Measurements from ENCODE around the gene CTNNBIP1.

Gene CTNNBIP1

GRCh38 chr1:9942399-9942938, 32.4 kb upstream of the CTNNBIP1 start:
- TF ChIP-seq NFIC (IDR thresholded peaks at IDR 0.05) (no peak), RAD21 (IDR thresholded peaks at IDR 0.05; ENCODE audit: low read depth) (peak; percentile 51), TEAD4 (IDR thresholded peaks at IDR 0.05) (no peak), ZBTB7A (IDR thresholded peaks at IDR 0.05; ENCODE audit: low read depth) (no peak), YY1 (IDR thresholded peaks at IDR 0.05; ENCODE audit: low read depth) (0 out of 2 replicates have a peak, but pooled peaks have one; percentile 6), CEBPB (IDR thresholded peaks at IDR 0.05) (0 out of 2 replicates have a peak, but pooled peaks have one; percentile 17), TCF12 (IDR thresholded peaks at IDR 0.05; ENCODE audit: low read depth) (no peak), EP300 (IDR thresholded peaks at IDR 0.05; ENCODE audit: borderline replicate concordance) (no peak), MAX (IDR thresholded peaks at IDR 0.05) (no peak), REST (IDR thresholded peaks at IDR 0.05; ENCODE audit: low read depth) (no peak), CREB1 (IDR thresholded peaks at IDR 0.05; ENCODE audit: low read depth) (no peak), USF1 (IDR thresholded peaks at IDR 0.05) (no peak), TAF1 (IDR thresholded peaks at IDR 0.05; ENCODE audit: low read depth) (no peak), EGR1 (IDR thresholded peaks at IDR 0.05) (no peak), FOXM1 (IDR thresholded peaks at IDR 0.05; ENCODE audit: borderline replicate concordance, low read depth) (no peak)

GRCh38 chr1:9929431-9930385, 19.6 kb upstream of the CTNNBIP1 start:
- no peak for TF ChIP-seq YY1 (IDR thresholded peaks at IDR 0.05; ENCODE audit: low read depth)
- TF ChIP-seq FOXM1 (IDR thresholded peaks at IDR 0.05; ENCODE audit: borderline replicate concordance, low read depth), result no peak
- TF ChIP-seq ZBTB7A (IDR thresholded peaks at IDR 0.05; ENCODE audit: low read depth), result no peak
- no peak for TF ChIP-seq TAF1 (IDR thresholded peaks at IDR 0.05; ENCODE audit: low read depth)
- TF ChIP-seq CREB1 (IDR thresholded peaks at IDR 0.05; ENCODE audit: low read depth), result no peak
- TF ChIP-seq EGR1 (IDR thresholded peaks at IDR 0.05), result no peak
- TF ChIP-seq REST (IDR thresholded peaks at IDR 0.05; ENCODE audit: low read depth), result no peak
- no peak for TF ChIP-seq CEBPB (IDR thresholded peaks at IDR 0.05)
- no peak for TF ChIP-seq NFIC (IDR thresholded peaks at IDR 0.05)
- TF ChIP-seq TEAD4 (IDR thresholded peaks at IDR 0.05), result no peak
- TF ChIP-seq TCF12 (IDR thresholded peaks at IDR 0.05; ENCODE audit: low read depth), result no peak
- TF ChIP-seq USF1 (IDR thresholded peaks at IDR 0.05), result no peak

- TF ChIP-seq EGR1 (IDR thresholded peaks at IDR 0.05) (no peak), TAF1 (IDR thresholded peaks at IDR 0.05; ENCODE audit: low read depth) (no peak), ZBTB7A (IDR thresholded peaks at IDR 0.05; ENCODE audit: low read depth) (no peak), NFIC (IDR thresholded peaks at IDR 0.05) (no peak), USF1 (IDR thresholded peaks at IDR 0.05) (no peak), CEBPB (IDR thresholded peaks at IDR 0.05) (no peak), EP300 (IDR thresholded peaks at IDR 0.05; ENCODE audit: borderline replicate concordance) (no peak), TCF12 (IDR thresholded peaks at IDR 0.05; ENCODE audit: low read depth) (no peak), RAD21 (IDR thresholded peaks at IDR 0.05; ENCODE audit: low read depth) (no peak), MAX (IDR thresholded peaks at IDR 0.05) (no peak), TEAD4 (IDR thresholded peaks at IDR 0.05) (no peak), YY1 (IDR thresholded peaks at IDR 0.05; ENCODE audit: low read depth) (no peak), CREB1 (IDR thresholded peaks at IDR 0.05; ENCODE audit: low read depth) (no peak), FOXM1 (IDR thresholded peaks at IDR 0.05; ENCODE audit: borderline replicate concordance, low read depth) (no peak), REST (IDR thresholded peaks at IDR 0.05; ENCODE audit: low read depth) (no peak)
These were observed 17.2 kb upstream of the CTNNBIP1 start for GRCh38 chr1:9927259-9927658.
